Measurements from ENCODE around the gene UQCRC1. TPM values are rescaled to one million over a fixed set of nuclear protein-coding genes. Genes with fewer than 3 reads are reported as not detected.

UQCRC1 gene
- total and polyA plus RNA-seq, 2 of the 8 experiments (the other 6 are each of a cell fraction or from before 2014, with no cell fraction given), result 310 to 720 TPM

GRCh38 chr3:48566401-48566760 lies 43.1 kb downstream of the UQCRC1 start:
- H2BK12ac ChIP-seq (ENCODE audit: low read depth, low read length), result no peak overlapping the region
- no peak overlapping the region for H2BK20ac ChIP-seq (ENCODE audit: low read length)
- no peak overlapping the region for H4K8ac ChIP-seq (ENCODE audit: extremely low read depth, insufficient read depth, low read length)
- DNase-seq (ENCODE audit: low read depth in 1 of 2, low spot score in 2 of 2), result no peak
- no peaks in the 10 kb centered on the region for H3K23me2 ChIP-seq (ENCODE audit: low read depth, low read length)
- H3K56ac ChIP-seq (replicated peaks; ENCODE audit: insufficient read length, low read depth, low read length), result no peak overlapping the region
- no peaks in the 10 kb centered on the region for H3K79me2 ChIP-seq (ENCODE audit: control insufficient read depth in 1 of 2, insufficient read depth in 2 of 2, low read length in 2 of 2)
- no peak overlapping the region for H2BK5ac ChIP-seq (ENCODE audit: low read depth, low read length)
- TF ChIP-seq NANOG (IDR thresholded peaks at IDR 0.05; ENCODE audit: insufficient read depth, low read depth, low read length, poor library complexity, severe bottlenecking), result no peak
- no peak for TF ChIP-seq TAF1 (IDR thresholded peaks at IDR 0.05; ENCODE audit: low read depth, low read length)
- no peak for TF ChIP-seq ZNF274 (IDR thresholded peaks at IDR 0.05; ENCODE audit: borderline replicate concordance, extremely low read depth, low read length)
- no peaks in the 10 kb centered on the region for H3K27me3 ChIP-seq (replicated peaks in 1 of 4; ENCODE audit: control insufficient read depth in 3 of 4, extremely low read depth in 1 of 4, insufficient read depth in 3 of 4, low read length in 3 of 4)
- ChIA-PET CTCF (ENCODE audit: partially characterized antibody) (interaction anchor here (1.2 to 6.1 kb wide), 5 partner anchors 9 to 173 kb away, joined by 3 to 32 read pairs (median 3); partner anchors contain the start of gene PFKFB4), POLR2A (ENCODE audit: partially characterized antibody) (interaction anchor here (1.0 to 2.2 kb wide), 3 partner anchors 9 to 97 kb away, joined by 3 to 9 read pairs (median 8); partner anchors contain the start of genes CELSR3 and PFKFB4)
- no peak for FAIRE-seq
- no peak overlapping the region for H4K91ac ChIP-seq (replicated peaks; ENCODE audit: insufficient read length, low read length)
- H2BK120ac ChIP-seq (replicated peaks; ENCODE audit: low read depth, low read length), result no peak overlapping the region
- H3K4me1 ChIP-seq (replicated peaks in 1 of 4; ENCODE audit: control insufficient read depth in 3 of 4, insufficient read depth in 4 of 4, low read length in 3 of 4), result peaks cover 0 to 9% (median 5%) of the 10 kb centered on the region in 4 experiments; a peak in 6 of 7 replicates
- H3K23ac ChIP-seq (ENCODE audit: insufficient read length), result no peak overlapping the region
- H3K4me2 ChIP-seq (ENCODE audit: insufficient read depth in 1 of 2, low read depth in 2 of 2, low read length in 2 of 2), result no peak overlapping the region
- no peak overlapping the region for H3K18ac ChIP-seq (ENCODE audit: extremely low read depth, low read length)
- no peaks in the 10 kb centered on the region for H4K20me1 ChIP-seq (replicated peaks in 1 of 2; ENCODE audit: control insufficient read depth in 1 of 2, insufficient read depth in 2 of 2, low read length in 2 of 2)
- H3K4ac ChIP-seq (replicated peaks; ENCODE audit: insufficient read length, low read depth, low read length), result no peak overlapping the region
- H2AK5ac ChIP-seq (ENCODE audit: low read depth, low read length), result no peak overlapping the region
- H2BK15ac ChIP-seq (ENCODE audit: low read length), result no peak overlapping the region
- 94% methylated on average over 8 of the region's 9 CpGs; no CpG with 5 or more reads in 1 of the 2 experiments for WGBS, 2 experiments (ENCODE audit: extremely low coverage in 1 of 2, insufficient coverage in 1 of 2, insufficient read length in 1 of 2, insufficient replicate concordance in 2 of 2, low coverage in 1 of 2, low lambda C conversion rate in 2 of 2, missing lambda C conversion rate in 1 of 2)
- no peaks in the 10 kb centered on the region for H3K36me3 ChIP-seq (ENCODE audit: control insufficient read depth in 2 of 4, insufficient read depth in 4 of 4, low read length in 3 of 4)
- no peak overlapping the region for H3K4me3 ChIP-seq (ENCODE audit: extremely low read depth in 1 of 4, insufficient read depth in 2 of 4, low read depth in 3 of 4, low read length in 4 of 4)
- H2AFZ ChIP-seq (ENCODE audit: low read length), result no peak overlapping the region
- no peak overlapping the region for H3K9ac ChIP-seq (replicated peaks in 1 of 4; ENCODE audit: extremely low read depth in 1 of 4, low read depth in 3 of 4, low read length in 3 of 4)
- H3K79me1 ChIP-seq (ENCODE audit: low read depth, low read length), result no peaks in the 10 kb centered on the region
- H3K9me3 ChIP-seq (ENCODE audit: insufficient read depth in 2 of 2, low read depth in 1 of 2, low read length in 1 of 2), result no peaks in the 10 kb centered on the region
- no peak overlapping the region for H4K5ac ChIP-seq (ENCODE audit: insufficient read length, low read depth, low read length)
- H3K27ac ChIP-seq (ENCODE audit: low read depth, low read length), result no peak overlapping the region
- H3K14ac ChIP-seq (ENCODE audit: insufficient read length), result no peak overlapping the region

All from H1 (cell line).